Activated CD4-positive, alpha-beta T cell treated with anti-CD3 and anti-CD28 coated beads, Interleukin-2, amount 10 ng/mL, durations not matched to agents 24 days and 14 days (primary cell): ENCODE data around the gene PTPRR. TPM values are rescaled to one million over a fixed set of nuclear protein-coding genes. Genes with fewer than 3 reads are reported as not detected.

Source experiments
- DNase-seq: peaks from one replicate; pipeline ENCODE4 v3.0.0; 2022
- H3K27ac Mint-ChIP-seq: one replicate; pipeline ENCODE4 v1.8.0; 2022; ENCODE audit warnings: mild to moderate bottlenecking, mixed read lengths
- H3K27me3 Mint-ChIP-seq: one replicate; pipeline ENCODE4 v1.8.0; 2022; ENCODE audit warnings: mixed read lengths
- H3K36me3 Mint-ChIP-seq: one replicate; pipeline ENCODE4 v1.8.0; 2022; ENCODE audit warnings: low read depth, mild to moderate bottlenecking, mixed read lengths
- H3K4me1 Mint-ChIP-seq: one replicate; pipeline ENCODE4 v1.8.0; 2021; ENCODE audit warnings: mixed read lengths
- H3K4me3 Mint-ChIP-seq: one replicate; pipeline ENCODE4 v1.8.0; 2022; ENCODE audit warnings: mild to moderate bottlenecking, moderate library complexity, mixed read lengths
- H3K9me3 Mint-ChIP-seq: one replicate; pipeline ENCODE4 v1.8.0; 2021; ENCODE audit warnings: mixed read lengths
- intact Hi-C: fragments of 100-400 bp; cut with micrococcal nuclease; formaldehyde crosslinking; loops from one replicate; pipeline ENCODE4 v1.15.1; 2023
- total RNA-seq: library from RNA; stranded (reverse); gene quantifications from 2 replicates; pipeline ENCODE4 v1.2.3, GENCODE V29; 2022

Gene PTPRR
- total RNA-seq, 1 donor from 2014 or later, result not detected

GRCh38 chr12:70933133-70933532, 12.6 kb upstream of the PTPRR start:
- Mint-ChIP-seq H3K9me3 (no peaks in the 10 kb centered on the region), H3K27ac (no peak overlapping the region), H3K27me3 (no peaks in the 10 kb centered on the region), H3K4me3 (no peak overlapping the region), H3K36me3 (no peaks in the 10 kb centered on the region), H3K4me1 (no peaks in the 10 kb centered on the region)
- intact Hi-C loops, result no loop called here
- DNase-seq, result no peak

- DNase-seq, result no peak
- H3K9me3 Mint-ChIP-seq, result no peaks in the 10 kb centered on the region
- H3K4me3 Mint-ChIP-seq, result no peak overlapping the region
- no peaks in the 10 kb centered on the region for H3K36me3 Mint-ChIP-seq
- no peak overlapping the region for H3K27ac Mint-ChIP-seq
- no peaks in the 10 kb centered on the region for H3K27me3 Mint-ChIP-seq
- no peaks in the 10 kb centered on the region for H3K4me1 Mint-ChIP-seq
- intact Hi-C loops, result no loop called here
Measured at GRCh38 chr12:70929029-70929428, 8.5 kb upstream of the PTPRR start.

DNA sequence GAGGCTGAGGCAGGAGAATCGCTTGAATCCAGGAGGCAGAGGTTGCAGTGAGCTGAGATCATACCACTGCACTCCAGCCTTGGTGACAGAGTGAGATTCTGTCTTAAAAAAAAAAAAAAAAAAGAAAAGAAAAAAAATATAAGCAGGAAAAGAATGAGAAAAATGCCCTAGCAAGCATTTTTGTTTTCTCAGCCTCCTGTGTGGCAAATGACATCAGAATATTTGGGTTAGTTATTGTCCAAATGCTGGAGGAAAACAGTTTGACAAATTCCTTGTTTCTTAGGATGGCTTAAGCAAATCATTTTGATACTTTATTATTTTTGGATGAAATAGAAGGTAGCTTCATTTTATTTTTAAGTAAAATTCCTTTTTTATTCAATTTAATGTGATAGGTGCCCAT, 7.5 kb upstream of the PTPRR start:
- Mint-ChIP-seq H3K4me3 (no peak overlapping the region), H3K27me3 (no peaks in the 10 kb centered on the region), H3K27ac (no peak overlapping the region), H3K4me1 (no peaks in the 10 kb centered on the region), H3K9me3 (no peaks in the 10 kb centered on the region), H3K36me3 (no peaks in the 10 kb centered on the region)
- intact Hi-C loops, result no loop called here
- no peak for DNase-seq

- Mint-ChIP-seq H3K4me1 (no peaks in the 10 kb centered on the region), H3K36me3 (no peaks in the 10 kb centered on the region), H3K27ac (no peak overlapping the region), H3K4me3 (no peak overlapping the region), H3K27me3 (no peaks in the 10 kb centered on the region), H3K9me3 (no peaks in the 10 kb centered on the region)
- intact Hi-C loops, result no loop called here
- DNase-seq, result no peak
Measured at GRCh38 chr12:70927356-70927755, 6.8 kb upstream of the PTPRR start.

DNA sequence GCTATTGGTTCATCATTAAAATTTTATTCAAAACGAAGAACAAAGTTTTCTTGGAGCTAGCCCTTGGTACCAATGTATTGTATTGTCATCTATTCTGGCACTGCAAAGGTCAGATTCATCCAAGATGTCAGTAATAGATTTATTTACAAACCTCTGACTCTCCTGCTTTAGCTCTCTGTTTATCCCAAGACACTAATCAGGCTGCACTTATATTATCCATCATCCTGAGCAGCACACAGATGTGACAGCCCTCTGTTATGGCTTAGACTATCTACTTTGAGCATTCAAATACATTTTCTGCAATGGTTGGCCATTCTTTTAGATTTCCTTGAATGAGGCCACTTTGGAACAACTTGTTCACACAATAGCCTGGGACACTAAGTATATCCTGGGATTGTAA, 5.0 kb upstream of the PTPRR start:
- Mint-ChIP-seq H3K27me3 (peaks cover 2% of the 10 kb centered on the region), H3K9me3 (no peaks in the 10 kb centered on the region), H3K4me3 (no peak overlapping the region), H3K36me3 (no peaks in the 10 kb centered on the region), H3K27ac (no peak overlapping the region), H3K4me1 (no peaks in the 10 kb centered on the region)
- DNase-seq, result no peak
- intact Hi-C loops, result no loop called here

GRCh38 chr12:70920891-70921290, 353 bp upstream of the PTPRR start:
- no peak overlapping the region for H3K4me3 Mint-ChIP-seq
- no peaks in the 10 kb centered on the region for H3K9me3 Mint-ChIP-seq
- no peak overlapping the region for H3K27ac Mint-ChIP-seq
- peaks cover 10% of the 10 kb centered on the region for H3K27me3 Mint-ChIP-seq
- no peaks in the 10 kb centered on the region for H3K4me1 Mint-ChIP-seq
- H3K36me3 Mint-ChIP-seq, result no peaks in the 10 kb centered on the region
- no peak for DNase-seq
- intact Hi-C loops, result no loop called here

DNA sequence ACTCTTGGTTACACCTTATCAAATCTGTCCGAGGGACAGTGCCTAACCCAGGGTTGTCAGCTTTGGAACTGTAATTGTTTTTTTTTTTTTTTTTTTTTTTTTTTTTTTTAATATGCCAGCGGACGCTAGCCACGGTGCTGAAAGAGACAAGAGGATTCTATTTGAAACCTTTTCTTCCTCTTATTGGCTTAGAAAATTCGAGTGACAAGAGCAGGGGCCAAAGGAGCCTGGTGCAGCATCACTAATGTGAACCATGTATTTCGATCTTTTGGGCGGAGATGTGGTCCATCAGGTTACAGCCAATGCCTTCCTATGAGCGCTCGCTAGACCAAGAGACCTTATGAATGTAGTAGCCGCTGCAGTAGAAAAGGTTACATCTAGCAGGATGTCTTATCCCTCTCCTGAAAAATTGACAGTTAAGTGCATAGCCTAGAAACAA, 922 bp downstream of the PTPRR start:
- no peak for DNase-seq
- Mint-ChIP-seq H3K27me3 (peaks cover 10% of the 10 kb centered on the region), H3K36me3 (no peaks in the 10 kb centered on the region), H3K4me3 (no peak overlapping the region), H3K4me1 (no peaks in the 10 kb centered on the region), H3K27ac (no peak overlapping the region), H3K9me3 (no peaks in the 10 kb centered on the region)
- intact Hi-C loops, result no loop called here

- no peaks in the 10 kb centered on the region for H3K4me1 Mint-ChIP-seq
Measured at GRCh38 chr12:70919176-70919575, 1.4 kb downstream of the PTPRR start.

GRCh38 chr12:70918321-70918720, 2.2 kb downstream of the PTPRR start:
- no peaks in the 10 kb centered on the region for H3K36me3 Mint-ChIP-seq
- no peak for DNase-seq
- intact Hi-C loops, result no loop called here
- H3K4me3 Mint-ChIP-seq, result no peak overlapping the region
- no peaks in the 10 kb centered on the region for H3K4me1 Mint-ChIP-seq
- no peak overlapping the region for H3K27ac Mint-ChIP-seq
- no peaks in the 10 kb centered on the region for H3K9me3 Mint-ChIP-seq
- peaks cover 10% of the 10 kb centered on the region for H3K27me3 Mint-ChIP-seq

More at GRCh38 chr12:70919176-70919575, 1.4 kb downstream of the PTPRR start:
- no peaks in the 10 kb centered on the region for H3K9me3 Mint-ChIP-seq
- intact Hi-C loops, result no loop called here
- H3K27me3 Mint-ChIP-seq, result peaks cover 10% of the 10 kb centered on the region
- H3K27ac Mint-ChIP-seq, result no peak overlapping the region
- H3K36me3 Mint-ChIP-seq, result no peaks in the 10 kb centered on the region
- no peak overlapping the region for H3K4me3 Mint-ChIP-seq
- DNase-seq, result no peak

DNA sequence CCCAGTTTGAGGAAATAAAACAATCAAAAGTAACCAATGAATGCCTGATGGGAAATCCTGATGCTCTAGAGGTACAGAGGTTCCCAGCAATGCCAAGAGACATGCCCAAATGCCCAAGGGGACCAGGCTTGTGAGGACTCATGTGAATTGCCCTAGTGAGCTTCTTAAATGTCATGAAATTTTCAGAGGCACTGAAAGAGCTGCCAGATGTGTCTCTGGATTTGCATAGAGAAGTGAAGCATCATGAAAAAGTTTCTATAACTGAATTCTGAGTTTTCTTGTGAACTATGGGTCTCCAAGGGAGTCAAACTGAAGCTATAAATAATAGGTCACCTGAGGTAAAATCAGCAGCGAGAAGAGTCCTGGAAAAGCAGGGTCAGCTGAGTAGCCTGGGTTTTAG, 9.9 kb downstream of the PTPRR start:
- no peaks in the 10 kb centered on the region for H3K27me3 Mint-ChIP-seq

DNA sequence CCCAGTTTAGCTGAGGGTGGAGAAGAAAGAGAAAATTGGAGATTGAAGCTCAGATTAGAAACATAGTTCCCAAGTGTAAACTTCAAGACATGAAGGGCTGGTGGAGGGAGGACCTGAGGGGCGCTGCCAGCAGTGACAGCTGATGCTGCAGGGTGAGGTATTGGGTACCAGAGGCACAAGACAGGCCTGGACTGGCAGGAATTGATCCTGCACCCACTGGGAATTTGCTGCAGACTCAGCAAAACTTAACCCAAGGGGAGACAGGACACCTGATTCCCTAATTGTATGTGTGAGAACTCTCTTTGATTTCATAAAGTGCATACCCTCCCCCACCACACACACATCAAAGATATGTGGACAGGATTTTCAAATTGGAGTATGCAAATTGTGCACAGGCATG, 11.6 kb downstream of the PTPRR start:
- Mint-ChIP-seq H3K9me3 (no peaks in the 10 kb centered on the region), H3K36me3 (no peaks in the 10 kb centered on the region), H3K27me3 (no peaks in the 10 kb centered on the region), H3K4me3 (no peak overlapping the region), H3K4me1 (no peaks in the 10 kb centered on the region), H3K27ac (no peak overlapping the region)
- intact Hi-C loops, result no loop called here
- no peak for DNase-seq

More for the DNA sequence above, 9.9 kb downstream of the PTPRR start:
- no peaks in the 10 kb centered on the region for H3K36me3 Mint-ChIP-seq
- H3K4me3 Mint-ChIP-seq, result no peak overlapping the region
- no peak overlapping the region for H3K27ac Mint-ChIP-seq
- H3K9me3 Mint-ChIP-seq, result no peaks in the 10 kb centered on the region
- DNase-seq, result no peak
- intact Hi-C loops, result no loop called here
- no peaks in the 10 kb centered on the region for H3K4me1 Mint-ChIP-seq

- no peaks in the 10 kb centered on the region for H3K9me3 Mint-ChIP-seq
- no peaks in the 10 kb centered on the region for H3K36me3 Mint-ChIP-seq
- H3K27me3 Mint-ChIP-seq, result no peaks in the 10 kb centered on the region
- DNase-seq, result no peak
- no peaks in the 10 kb centered on the region for H3K4me1 Mint-ChIP-seq
- H3K4me3 Mint-ChIP-seq, result no peak overlapping the region
- no peak overlapping the region for H3K27ac Mint-ChIP-seq
- intact Hi-C loops, result no loop called here
Measured at GRCh38 chr12:70907412-70907811, 13.1 kb downstream of the PTPRR start.

DNA sequence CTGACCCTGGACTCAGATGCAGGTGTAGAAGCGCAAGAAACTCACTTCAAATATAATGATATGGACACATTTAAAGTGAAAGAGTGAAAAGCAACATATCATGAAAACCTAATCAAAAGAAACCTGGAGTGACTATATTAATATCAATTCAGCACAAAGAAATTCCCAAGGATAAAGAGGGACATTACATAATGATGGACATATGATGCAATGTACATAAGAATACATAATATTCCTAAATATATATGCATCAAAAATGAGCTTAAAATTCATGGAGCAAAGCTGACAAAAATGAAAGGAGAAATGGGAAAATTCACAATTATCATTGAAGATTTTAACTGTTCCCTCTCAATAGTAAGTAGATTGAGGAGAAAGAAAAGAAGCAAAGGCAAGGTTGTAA, 24.6 kb downstream of the PTPRR start:
- H3K36me3 Mint-ChIP-seq, result no peaks in the 10 kb centered on the region
- no peaks in the 10 kb centered on the region for H3K27me3 Mint-ChIP-seq
- intact Hi-C loops, result no loop called here
- H3K4me1 Mint-ChIP-seq, result no peaks in the 10 kb centered on the region
- H3K4me3 Mint-ChIP-seq, result no peak overlapping the region
- H3K9me3 Mint-ChIP-seq, result no peaks in the 10 kb centered on the region
- H3K27ac Mint-ChIP-seq, result no peak overlapping the region
- no peak for DNase-seq

- H3K4me3 Mint-ChIP-seq, result no peak overlapping the region
- no peak overlapping the region for H3K27ac Mint-ChIP-seq
- DNase-seq, result no peak
- no peaks in the 10 kb centered on the region for H3K27me3 Mint-ChIP-seq
- H3K36me3 Mint-ChIP-seq, result no peaks in the 10 kb centered on the region
- intact Hi-C loops, result no loop called here
- H3K4me1 Mint-ChIP-seq, result no peaks in the 10 kb centered on the region
- no peaks in the 10 kb centered on the region for H3K9me3 Mint-ChIP-seq
Measured at GRCh38 chr12:70892593-70892992, 27.9 kb downstream of the PTPRR start.

GRCh38 chr12:70890895-70891832, 29.4 kb downstream of the PTPRR start:
- no peak for DNase-seq
- Mint-ChIP-seq H3K4me1 (no peaks in the 10 kb centered on the region), H3K36me3 (no peaks in the 10 kb centered on the region), H3K9me3 (no peaks in the 10 kb centered on the region), H3K4me3 (no peak overlapping the region), H3K27ac (no peak overlapping the region), H3K27me3 (no peaks in the 10 kb centered on the region)
- intact Hi-C loops, result no loop called here
